HL-60 (cell line): ENCODE results near the gene ABHD17A.

Source experiments
- GABPA ChIP-seq: IDR thresholded peaks from 2 replicates; pipeline ENCODE4 v1.6.1; 2012; ENCODE audit warnings: low read depth
- REST ChIP-seq: IDR thresholded peaks from 2 replicates; pipeline ENCODE4 v1.6.1; 2012; ENCODE audit warnings: low read depth; ENCODE audit not compliant: insufficient replicate concordance
- TF ChIP-seq, protein P1 (sequence below): IDR thresholded peaks from one replicate; pipeline ENCODE4 v1.5.1; 2011; ENCODE audit warnings: low read length, control low read depth, inconsistent platforms; ENCODE audit not compliant: insufficient read depth

GRCh38 chr19:1924320-1924961 lies 39.1 kb upstream of the ABHD17A start:
- TF ChIP-seq GABPA (no peak), REST (no peak)
- TF ChIP-seq, protein P1, sequence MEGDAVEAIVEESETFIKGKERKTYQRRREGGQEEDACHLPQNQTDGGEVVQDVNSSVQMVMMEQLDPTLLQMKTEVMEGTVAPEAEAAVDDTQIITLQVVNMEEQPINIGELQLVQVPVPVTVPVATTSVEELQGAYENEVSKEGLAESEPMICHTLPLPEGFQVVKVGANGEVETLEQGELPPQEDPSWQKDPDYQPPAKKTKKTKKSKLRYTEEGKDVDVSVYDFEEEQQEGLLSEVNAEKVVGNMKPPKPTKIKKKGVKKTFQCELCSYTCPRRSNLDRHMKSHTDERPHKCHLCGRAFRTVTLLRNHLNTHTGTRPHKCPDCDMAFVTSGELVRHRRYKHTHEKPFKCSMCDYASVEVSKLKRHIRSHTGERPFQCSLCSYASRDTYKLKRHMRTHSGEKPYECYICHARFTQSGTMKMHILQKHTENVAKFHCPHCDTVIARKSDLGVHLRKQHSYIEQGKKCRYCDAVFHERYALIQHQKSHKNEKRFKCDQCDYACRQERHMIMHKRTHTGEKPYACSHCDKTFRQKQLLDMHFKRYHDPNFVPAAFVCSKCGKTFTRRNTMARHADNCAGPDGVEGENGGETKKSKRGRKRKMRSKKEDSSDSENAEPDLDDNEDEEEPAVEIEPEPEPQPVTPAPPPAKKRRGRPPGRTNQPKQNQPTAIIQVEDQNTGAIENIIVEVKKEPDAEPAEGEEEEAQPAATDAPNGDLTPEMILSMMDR = no peak
